MM.1S (cell line): ENCODE measurements around the gene SSBP3.
"Not testable (repeated sequence)": the region's sequence is repeated elsewhere in the genome, so short reads cannot be mapped to it uniquely, and the experiment has no call there.

Experiments
- EZH2 ChIP-seq: fragments of 300-600 bp; sonication (generic); optimal IDR thresholded peaks from 2 replicates; pipeline ENCODE3; 2017; ENCODE audit warnings: low read depth, mild to moderate bottlenecking, antibody characterized with exemption, low read length, mixed read lengths
- EZH2phosphoT487 ChIP-seq: fragments of 300-600 bp; sonication (generic); IDR thresholded peaks from 2 replicates; pipeline ENCODE4 v1.6.1; 2018; ENCODE audit warnings: antibody characterized with exemption, low read length
- TF ChIP-seq, protein P1 (sequence below): fragments of 300-600 bp; sonication (generic); IDR thresholded peaks from 2 replicates; pipeline ENCODE4 v1.5.1; 2016; ENCODE audit warnings: antibody characterized with exemption, low read length, mixed read lengths

DNA sequence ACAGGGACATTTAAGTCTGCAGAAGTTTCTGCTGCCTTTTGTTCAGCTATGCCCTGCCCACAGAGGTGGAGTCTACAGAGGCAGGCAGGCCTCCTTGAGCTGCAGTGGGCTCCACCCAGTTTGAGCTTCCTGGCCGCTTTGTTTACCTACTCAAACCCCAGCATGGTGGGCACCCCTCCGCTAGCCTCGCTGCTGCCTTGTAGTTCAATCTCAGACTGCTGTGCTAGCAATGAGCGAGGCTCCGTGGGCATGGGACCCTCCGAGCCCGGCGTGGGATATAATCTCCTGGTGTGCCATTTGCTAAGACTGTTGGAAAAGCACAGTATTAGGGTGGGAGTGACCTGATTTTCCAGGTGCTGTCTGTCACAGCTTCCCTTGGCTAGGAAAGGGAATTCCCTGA lies 42.6 kb upstream of the SSBP3 start:
- TF ChIP-seq, protein P1, sequence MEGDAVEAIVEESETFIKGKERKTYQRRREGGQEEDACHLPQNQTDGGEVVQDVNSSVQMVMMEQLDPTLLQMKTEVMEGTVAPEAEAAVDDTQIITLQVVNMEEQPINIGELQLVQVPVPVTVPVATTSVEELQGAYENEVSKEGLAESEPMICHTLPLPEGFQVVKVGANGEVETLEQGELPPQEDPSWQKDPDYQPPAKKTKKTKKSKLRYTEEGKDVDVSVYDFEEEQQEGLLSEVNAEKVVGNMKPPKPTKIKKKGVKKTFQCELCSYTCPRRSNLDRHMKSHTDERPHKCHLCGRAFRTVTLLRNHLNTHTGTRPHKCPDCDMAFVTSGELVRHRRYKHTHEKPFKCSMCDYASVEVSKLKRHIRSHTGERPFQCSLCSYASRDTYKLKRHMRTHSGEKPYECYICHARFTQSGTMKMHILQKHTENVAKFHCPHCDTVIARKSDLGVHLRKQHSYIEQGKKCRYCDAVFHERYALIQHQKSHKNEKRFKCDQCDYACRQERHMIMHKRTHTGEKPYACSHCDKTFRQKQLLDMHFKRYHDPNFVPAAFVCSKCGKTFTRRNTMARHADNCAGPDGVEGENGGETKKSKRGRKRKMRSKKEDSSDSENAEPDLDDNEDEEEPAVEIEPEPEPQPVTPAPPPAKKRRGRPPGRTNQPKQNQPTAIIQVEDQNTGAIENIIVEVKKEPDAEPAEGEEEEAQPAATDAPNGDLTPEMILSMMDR: not testable (repeated sequence)
- TF ChIP-seq EZH2, EZH2phosphoT487: not testable (repeated sequence)
